ENCODE results near the gene SIPA1. TPM values are rescaled to one million over a fixed set of nuclear protein-coding genes. Genes with fewer than 3 reads are reported as not detected.
"Not testable (repeated sequence)": the region's sequence is repeated elsewhere in the genome, so short reads cannot be mapped to it uniquely, and the experiment has no call there.

Gene SIPA1
- total RNA-seq, 4 donors from 2014 or later: 40.7 to 56.3 (median 45.8) TPM

DNA sequence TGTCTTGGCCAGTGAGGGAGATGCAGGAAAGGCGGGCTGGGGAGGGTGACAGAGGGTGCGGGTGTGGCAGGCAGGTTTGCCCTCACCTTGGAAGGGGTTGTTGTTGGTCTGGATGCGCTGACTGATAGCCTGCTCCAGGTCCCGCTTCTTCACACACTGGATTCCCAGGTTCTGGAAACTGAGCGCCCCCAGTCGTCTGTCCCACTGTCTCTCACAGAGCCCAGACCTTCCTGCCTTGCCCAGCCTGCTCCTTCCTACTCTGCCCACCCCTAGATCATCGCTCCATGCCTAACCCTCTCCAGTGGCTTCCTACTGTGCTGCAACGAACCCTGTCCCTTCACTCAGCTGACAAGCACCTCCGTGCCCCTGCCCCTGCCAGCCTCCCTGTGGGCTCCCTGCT lies 22.1 kb downstream of the SIPA1 start:
- Histone ChIP-seq H3K4me1 (peaks cover 38 to 54% (median 45%) of the 10 kb centered on the region in 4 donors), H3K36me3 (peaks cover 63 to 69% (median 68%) of the 10 kb centered on the region in 4 donors), H3K27me3 (no peaks in the 10 kb centered on the region), H3K9me3 (no peaks in the 10 kb centered on the region), H3K27ac (replicated peaks in 1 of 4) (peak overlapping the region in 3 of 4 donors; percentile 40 to 98 (median 96)), H3K4me3 (no peak overlapping the region)
- 91% methylated on average over 9 of the region's 9 CpGs for WGBS
- no peak for TF ChIP-seq POLR2A (IDR thresholded peaks at IDR 0.05; ENCODE audit: low read depth)
- TF ChIP-seq, protein P1, sequence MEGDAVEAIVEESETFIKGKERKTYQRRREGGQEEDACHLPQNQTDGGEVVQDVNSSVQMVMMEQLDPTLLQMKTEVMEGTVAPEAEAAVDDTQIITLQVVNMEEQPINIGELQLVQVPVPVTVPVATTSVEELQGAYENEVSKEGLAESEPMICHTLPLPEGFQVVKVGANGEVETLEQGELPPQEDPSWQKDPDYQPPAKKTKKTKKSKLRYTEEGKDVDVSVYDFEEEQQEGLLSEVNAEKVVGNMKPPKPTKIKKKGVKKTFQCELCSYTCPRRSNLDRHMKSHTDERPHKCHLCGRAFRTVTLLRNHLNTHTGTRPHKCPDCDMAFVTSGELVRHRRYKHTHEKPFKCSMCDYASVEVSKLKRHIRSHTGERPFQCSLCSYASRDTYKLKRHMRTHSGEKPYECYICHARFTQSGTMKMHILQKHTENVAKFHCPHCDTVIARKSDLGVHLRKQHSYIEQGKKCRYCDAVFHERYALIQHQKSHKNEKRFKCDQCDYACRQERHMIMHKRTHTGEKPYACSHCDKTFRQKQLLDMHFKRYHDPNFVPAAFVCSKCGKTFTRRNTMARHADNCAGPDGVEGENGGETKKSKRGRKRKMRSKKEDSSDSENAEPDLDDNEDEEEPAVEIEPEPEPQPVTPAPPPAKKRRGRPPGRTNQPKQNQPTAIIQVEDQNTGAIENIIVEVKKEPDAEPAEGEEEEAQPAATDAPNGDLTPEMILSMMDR (IDR thresholded peaks at IDR 0.05): no peak
- no peak for TF ChIP-seq POLR2AphosphoS5 (IDR thresholded peaks at IDR 0.05)
- TF ChIP-seq EP300 (IDR thresholded peaks at IDR 0.05): no peak
- no peak for DNase-seq (ENCODE audit: extremely low spot score)
- intact Hi-C loops (cut with DNase I): no loop called here

DNA sequence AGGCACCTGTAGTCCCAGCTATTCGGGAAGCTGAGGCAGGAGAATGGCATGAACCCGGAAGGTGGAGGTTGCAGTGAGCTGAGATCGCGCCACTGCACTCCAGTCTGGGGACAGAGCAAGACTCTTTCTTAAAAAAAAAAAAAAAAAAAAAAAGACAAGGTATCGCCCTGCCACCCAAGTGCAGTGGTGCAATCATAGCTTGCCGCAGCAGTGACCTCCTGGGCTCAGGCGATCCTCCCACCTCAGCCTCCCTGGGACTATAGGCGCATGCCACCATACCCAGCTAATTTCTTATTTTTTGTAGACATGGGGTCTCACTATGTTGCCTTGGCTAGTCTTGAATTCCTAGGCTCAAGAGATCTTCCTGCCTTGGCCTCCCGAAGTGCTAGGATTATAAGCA lies 23.0 kb downstream of the SIPA1 start:
- Histone ChIP-seq H3K4me3 (peak overlapping the region in 2 of 4 donors; percentile 85 to 86), H3K27ac (replicated peaks in 1 of 4) (peak overlapping the region; percentile 94 to 98 (median 96)), H3K4me1 (peaks cover 37 to 53% (median 43%) of the 10 kb centered on the region in 4 donors), H3K36me3 (peaks cover 54 to 61% (median 59%) of the 10 kb centered on the region in 4 donors)
- H3K27me3 ChIP-seq; intact Hi-C loops (cut with DNase I); DNase-seq (ENCODE audit: extremely low spot score); H3K9me3 ChIP-seq: not testable (repeated sequence)
- WGBS: 88% methylated on average over 9 of the region's 9 CpGs

DNA sequence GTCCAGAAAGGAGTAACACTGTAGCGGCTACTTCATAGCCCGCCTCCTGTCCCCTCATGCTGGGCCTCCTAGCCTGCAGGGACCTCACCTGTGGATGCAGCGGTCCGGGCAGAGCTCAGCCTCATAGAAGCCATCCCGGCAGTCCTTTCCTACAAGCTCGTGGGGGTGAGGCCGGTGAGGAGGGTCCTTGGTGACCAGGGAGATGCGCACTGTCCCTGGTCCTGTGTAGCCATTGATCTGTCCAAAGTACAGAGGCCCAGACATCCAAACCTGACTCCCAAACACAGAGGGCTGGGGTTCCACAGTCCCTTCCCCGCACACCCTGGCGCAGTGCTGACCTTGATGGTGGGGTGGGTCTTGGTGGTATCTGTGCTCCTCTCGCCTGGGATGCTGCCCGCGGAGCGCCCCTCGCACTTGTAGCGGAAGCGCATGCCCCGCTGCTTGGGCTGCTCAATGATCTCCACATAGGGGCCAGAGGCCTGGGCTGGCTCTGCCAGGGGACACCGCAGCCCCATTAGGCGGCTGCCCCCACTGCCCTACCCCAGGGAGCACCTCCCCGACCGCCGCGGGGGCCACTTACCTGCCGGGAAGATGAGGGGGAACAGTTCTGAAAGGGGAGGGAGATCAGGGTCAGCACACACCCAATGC lies 23.8 kb downstream of the SIPA1 start:
- intact Hi-C loops (cut with DNase I): no loop called here
- H3K9me3 ChIP-seq: no peaks in the 10 kb centered on the region
- peaks cover 37 to 53% (median 43%) of the 10 kb centered on the region in 4 donors for H3K4me1 ChIP-seq
- TF ChIP-seq POLR2A (IDR thresholded peaks at IDR 0.05; ENCODE audit: low read depth) (no peak), POLR2AphosphoS5 (IDR thresholded peaks at IDR 0.05) (no peak), EP300 (IDR thresholded peaks at IDR 0.05) (no peak)
- TF ChIP-seq, protein P1 (IDR thresholded peaks at IDR 0.05): no peak
- DNase-seq (ENCODE audit: extremely low spot score): no peak
- 70% methylated on average over 6 of the region's 25 CpGs for WGBS
- H3K27me3 ChIP-seq: no peaks in the 10 kb centered on the region
- peaks cover 46 to 52% (median 51%) of the 10 kb centered on the region in 4 donors for H3K36me3 ChIP-seq
- H3K4me3 ChIP-seq: peak overlapping the region; percentile 85 to 95 (median 89)
- H3K27ac ChIP-seq (replicated peaks in 1 of 4): peak overlapping the region; percentile 94 to 98 (median 96)

DNA sequence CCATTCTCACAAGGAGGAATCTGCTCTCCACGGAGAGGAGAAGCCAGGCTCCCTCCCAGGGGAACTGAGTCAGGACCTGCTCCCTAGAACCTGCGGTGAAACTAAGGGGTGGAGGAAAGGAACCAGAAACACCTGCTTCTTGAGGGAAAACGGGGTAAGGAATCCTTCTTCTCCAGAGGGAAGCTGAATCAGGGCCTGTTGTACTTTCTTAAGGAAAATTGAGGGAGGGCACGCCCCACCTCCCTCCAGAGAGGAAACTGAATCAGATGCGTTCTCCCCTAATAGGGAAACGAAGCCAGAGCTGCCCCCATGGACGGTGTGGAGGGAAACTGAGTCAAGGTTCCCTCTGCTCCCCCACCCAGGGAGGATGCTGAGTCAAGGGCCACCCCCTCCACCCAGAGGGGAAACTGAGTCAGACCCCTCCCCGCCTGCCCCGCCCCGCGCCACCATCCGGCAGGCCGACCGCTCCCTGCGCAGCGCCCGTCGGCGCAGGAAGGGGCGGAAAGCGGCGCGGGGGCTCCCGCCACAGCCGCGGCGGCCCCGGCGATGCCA lies 24.4 kb downstream of the SIPA1 start:
- peak overlapping the region; percentile 85 to 95 (median 89) for H3K4me3 ChIP-seq
- 0% methylated on average over 7 of the region's 29 CpGs for WGBS
- H3K36me3 ChIP-seq: peaks cover 40 to 46% (median 45%) of the 10 kb centered on the region in 4 donors
- TF ChIP-seq POLR2A (IDR thresholded peaks at IDR 0.05; ENCODE audit: low read depth) (no peak), EP300 (IDR thresholded peaks at IDR 0.05) (no peak), POLR2AphosphoS5 (IDR thresholded peaks at IDR 0.05) (no peak)
- TF ChIP-seq, protein P1 (IDR thresholded peaks at IDR 0.05): no peak
- DNase-seq (ENCODE audit: extremely low spot score): no peak
- no peaks in the 10 kb centered on the region for H3K9me3 ChIP-seq
- peak overlapping the region; percentile 94 to 98 (median 96) for H3K27ac ChIP-seq (replicated peaks in 1 of 4)
- peaks cover 37 to 53% (median 43%) of the 10 kb centered on the region in 4 donors for H3K4me1 ChIP-seq
- no peaks in the 10 kb centered on the region for H3K27me3 ChIP-seq
- intact Hi-C loops (cut with DNase I): no loop called here

DNA sequence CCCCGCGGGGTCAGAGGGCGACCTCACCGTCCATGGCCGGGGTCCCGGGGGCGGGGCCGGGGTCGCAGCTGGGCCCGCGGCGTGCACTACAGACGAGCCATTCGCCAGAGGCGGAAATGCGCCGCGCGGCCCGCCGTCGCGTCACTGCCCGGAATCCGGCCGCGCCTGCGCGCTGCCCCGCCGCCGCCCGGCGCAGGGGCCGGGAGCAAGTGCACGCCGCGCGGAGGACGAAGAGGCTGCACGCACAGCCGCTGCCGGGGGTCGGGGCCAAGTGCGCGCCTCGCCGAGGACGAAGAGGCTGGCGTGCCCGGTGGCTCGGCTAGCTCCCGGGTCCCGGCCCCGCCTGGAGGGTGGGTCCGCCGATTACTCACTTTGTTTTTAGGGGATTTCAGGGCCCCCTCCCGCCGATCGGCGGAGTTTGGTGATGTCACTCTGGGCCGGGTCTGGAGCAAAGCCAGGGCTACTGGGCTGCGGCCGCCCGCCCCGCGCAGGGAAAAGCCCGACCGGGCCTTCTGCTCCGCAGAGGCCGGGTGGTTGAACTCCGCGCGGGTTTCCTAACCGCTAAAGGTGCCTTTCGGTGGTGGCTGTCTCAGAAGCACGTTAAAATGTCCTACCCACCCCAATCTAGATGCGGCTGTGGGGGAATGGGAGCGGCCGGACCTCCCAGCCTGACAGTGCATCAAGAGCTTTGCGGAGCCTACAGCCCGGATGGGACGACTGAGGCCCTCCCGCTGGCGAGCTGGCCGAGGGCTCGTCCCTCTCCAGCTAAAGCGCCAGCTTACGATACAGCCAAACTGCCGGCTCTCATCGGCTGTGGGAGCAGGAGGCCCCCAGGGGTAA lies 25.1 kb downstream of the SIPA1 start, which contains the start of gene RELA:
Gene RELA, minus strand, starts transcription at position 118 of the 840 bp plus-strand sequence. Its CDS starts 84 bp downstream, at position 34.
- WGBS: 0% methylated on average over 6 of the region's 91 CpGs
- Histone ChIP-seq H3K36me3 (peaks cover 33 to 39% (median 38%) of the 10 kb centered on the region in 4 donors), H3K4me1 (peaks cover 37 to 53% (median 43%) of the 10 kb centered on the region in 4 donors), H3K27ac (replicated peaks in 1 of 4) (peak within 1 kb of the TSS; percentile 94 to 98 (median 96)), H3K9me3 (no peaks in the 10 kb centered on the region), H3K27me3 (no peaks in the 10 kb centered on the region), H3K4me3 (peak within 1 kb of the TSS; percentile 85 to 95 (median 89))
- intact Hi-C loops (cut with DNase I): no loop called here
- TF ChIP-seq, protein P1 (IDR thresholded peaks at IDR 0.05): peak in 2 of 3 experiments; percentile 16
- TF ChIP-seq POLR2AphosphoS5 (IDR thresholded peaks at IDR 0.05) (peak; percentile 84 to 91), EP300 (IDR thresholded peaks at IDR 0.05) (no peak), POLR2A (IDR thresholded peaks at IDR 0.05; ENCODE audit: low read depth) (peak; percentile 67)
- DNase-seq (ENCODE audit: extremely low spot score): peak; percentile 98
